HG02763 (cell line): ENCODE results near the gene CD96.
"Not testable (repeated sequence)": the region's sequence is repeated elsewhere in the genome, so short reads cannot be mapped to it uniquely, and the experiment has no call there.

Experiments used
- ATAC-seq: cut with Tn5 transposase; IDR thresholded peaks from one replicate; pipeline ENCODE4 v1.9.1; 2021; ENCODE audit warnings: mild to moderate bottlenecking, moderate library complexity; ENCODE audit not compliant: unreplicated experiment

The CD96 gene, protein sequence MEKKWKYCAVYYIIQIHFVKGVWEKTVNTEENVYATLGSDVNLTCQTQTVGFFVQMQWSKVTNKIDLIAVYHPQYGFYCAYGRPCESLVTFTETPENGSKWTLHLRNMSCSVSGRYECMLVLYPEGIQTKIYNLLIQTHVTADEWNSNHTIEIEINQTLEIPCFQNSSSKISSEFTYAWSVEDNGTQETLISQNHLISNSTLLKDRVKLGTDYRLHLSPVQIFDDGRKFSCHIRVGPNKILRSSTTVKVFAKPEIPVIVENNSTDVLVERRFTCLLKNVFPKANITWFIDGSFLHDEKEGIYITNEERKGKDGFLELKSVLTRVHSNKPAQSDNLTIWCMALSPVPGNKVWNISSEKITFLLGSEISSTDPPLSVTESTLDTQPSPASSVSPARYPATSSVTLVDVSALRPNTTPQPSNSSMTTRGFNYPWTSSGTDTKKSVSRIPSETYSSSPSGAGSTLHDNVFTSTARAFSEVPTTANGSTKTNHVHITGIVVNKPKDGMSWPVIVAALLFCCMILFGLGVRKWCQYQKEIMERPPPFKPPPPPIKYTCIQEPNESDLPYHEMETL

DNA sequence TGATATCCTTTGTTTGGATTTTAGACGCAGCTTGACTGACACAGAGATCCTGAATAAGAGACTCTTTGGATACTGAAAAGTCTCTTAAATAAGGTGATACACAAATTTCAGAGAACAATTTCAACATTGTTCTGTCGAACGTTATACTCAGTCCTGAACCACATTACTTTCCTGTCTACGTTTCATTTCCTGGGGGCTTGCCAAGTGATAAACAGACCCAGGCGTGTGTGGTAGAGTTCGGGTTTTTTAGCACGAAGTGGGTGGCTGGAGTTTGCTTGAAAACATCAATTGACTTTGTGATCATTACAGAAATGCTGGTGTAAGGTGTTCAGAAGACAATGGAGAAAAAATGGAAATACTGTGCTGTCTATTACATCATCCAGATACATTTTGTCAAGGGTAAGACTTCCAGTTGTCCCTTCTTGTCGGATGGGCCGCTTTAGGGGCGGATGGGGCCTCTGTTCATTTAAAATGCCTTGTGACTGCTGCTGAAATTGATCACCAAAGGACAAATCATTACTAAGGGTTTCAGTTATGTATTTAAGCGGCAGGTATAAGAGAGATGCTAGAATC, at the start of gene CD96:
TSS of gene CD96 (plus strand) at position 287 of the 573 bp plus-strand sequence. CDS start at position 339, 52 bp downstream.
- ATAC-seq, result peak; percentile 33

DNA sequence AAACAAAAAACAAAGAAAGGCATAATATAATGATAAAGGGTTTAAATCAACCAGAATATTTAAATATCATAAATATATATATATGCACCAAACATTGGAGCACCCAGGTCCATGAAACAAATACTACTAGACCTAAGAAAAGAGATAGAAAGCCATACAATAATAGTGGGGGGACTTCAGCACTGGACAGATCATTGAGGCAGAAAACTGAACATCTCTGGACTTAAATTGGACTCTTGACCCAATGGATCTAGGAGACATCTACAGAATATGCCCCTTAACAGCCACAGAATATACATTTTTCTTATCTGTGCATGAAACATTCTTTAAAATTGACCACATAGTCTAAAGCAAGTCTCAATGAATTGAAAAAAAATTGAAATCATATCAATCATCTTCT, 48.7 kb upstream of the CD96 start:
- no peak for ATAC-seq

DNA sequence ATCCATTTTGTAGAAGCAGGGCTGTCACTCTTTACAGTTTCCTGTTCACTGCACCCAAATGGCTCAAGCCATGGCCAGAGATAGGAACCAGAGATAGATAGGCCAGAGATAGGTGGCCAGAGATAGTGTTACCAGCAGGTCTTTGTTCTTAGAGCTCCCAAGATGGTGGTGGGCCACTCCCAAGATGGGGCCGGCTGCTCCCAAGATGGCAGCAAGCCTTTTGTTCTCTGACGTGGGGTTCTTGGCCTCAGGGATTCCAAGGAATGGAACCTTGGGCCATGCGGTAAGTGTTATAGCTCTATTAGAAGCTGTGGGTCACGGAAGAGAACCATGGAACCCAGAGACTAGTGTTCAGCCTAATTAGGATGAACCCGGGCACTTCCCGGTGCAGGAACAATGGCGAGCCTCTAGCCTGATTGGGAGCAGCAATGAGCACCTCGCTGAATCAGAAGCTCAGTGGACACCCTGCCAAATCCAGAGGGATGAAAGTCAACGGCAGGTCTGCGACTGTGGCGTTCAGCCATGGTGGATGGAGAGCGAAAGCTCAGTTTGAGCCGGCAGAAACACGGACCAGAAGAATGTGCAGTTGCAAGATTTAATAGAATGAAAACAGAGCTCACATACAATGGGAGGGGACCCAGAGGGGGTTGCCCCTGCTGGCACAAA, 45.0 kb upstream of the CD96 start:
- no peak for ATAC-seq

DNA sequence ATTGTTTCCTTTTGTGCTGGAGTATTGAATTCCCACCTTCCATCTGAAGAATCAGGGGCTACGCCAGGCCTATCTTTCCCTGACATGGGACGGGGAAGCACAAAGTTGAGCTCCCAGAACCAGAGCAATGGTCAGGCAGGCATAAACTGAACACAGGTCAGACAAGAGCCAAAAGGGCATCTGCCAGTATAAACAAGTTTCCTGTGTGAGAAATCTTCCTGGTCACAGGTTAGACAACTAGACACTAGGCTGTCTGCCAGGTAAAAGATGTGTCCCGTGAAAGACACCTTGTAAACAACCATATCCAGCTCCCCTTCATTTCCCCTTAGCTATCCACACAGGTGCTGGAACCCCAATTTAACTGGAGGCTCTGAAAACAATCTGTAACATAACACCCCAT, 44.0 kb upstream of the CD96 start:
- no peak for ATAC-seq

DNA sequence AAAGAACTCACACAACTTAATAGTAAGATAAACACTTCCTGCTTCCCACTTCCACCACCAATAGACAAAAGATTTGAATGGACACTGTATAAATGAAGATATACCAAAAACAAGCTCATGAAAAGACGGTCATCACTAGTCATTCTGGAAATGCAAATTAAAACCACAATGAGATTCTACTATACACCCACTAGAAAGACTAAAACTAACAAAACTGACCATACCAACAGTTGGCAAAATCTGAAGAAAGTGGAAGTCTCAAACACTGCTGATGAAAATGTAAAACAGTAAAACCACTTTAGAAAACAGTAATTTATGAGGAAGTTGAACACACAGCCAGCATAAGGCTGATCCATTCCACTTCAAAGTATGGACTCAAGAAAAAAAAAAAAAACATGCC, 35.6 kb upstream of the CD96 start:
- peak; percentile 80 for ATAC-seq

DNA sequence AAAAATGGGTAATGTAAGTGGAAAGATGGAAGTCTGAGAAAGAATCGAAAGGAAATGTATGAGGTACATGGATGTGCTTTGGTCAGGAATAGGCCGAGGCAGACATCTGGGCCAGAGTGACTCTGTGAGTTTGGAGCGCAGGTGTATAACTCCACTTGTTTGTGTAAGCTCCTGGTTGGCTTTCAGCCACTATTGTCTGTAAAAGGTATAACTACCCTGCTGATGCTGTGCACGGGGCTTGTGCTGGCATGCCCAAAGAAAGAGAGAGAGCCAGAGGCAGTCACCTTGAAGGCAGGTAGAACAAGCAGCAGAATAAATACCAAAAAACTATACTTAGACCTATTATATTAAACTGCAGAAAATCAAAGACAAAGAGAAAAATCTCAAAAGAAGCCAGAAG, 32.7 kb upstream of the CD96 start:
- ATAC-seq, result no peak

DNA sequence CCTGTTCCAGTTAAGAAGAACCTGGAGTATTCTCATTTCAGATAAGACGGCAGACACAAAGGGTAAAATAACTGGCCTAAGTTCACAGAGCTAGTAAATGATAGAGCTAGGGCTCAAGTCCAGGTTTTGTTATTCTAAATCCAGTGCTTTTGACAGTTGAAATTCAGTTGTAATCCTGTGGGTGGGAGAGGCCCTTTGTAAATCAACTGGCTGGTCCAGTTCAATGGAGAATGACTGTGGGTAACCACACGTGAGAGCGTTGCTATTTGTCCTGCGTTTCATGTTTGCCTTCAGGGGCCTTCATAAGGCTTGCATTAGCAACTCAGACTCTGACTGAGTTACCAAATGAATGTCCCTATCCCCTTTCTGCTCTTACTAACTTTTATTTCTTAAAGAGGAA, 24.2 kb upstream of the CD96 start:
- ATAC-seq, result no peak

DNA sequence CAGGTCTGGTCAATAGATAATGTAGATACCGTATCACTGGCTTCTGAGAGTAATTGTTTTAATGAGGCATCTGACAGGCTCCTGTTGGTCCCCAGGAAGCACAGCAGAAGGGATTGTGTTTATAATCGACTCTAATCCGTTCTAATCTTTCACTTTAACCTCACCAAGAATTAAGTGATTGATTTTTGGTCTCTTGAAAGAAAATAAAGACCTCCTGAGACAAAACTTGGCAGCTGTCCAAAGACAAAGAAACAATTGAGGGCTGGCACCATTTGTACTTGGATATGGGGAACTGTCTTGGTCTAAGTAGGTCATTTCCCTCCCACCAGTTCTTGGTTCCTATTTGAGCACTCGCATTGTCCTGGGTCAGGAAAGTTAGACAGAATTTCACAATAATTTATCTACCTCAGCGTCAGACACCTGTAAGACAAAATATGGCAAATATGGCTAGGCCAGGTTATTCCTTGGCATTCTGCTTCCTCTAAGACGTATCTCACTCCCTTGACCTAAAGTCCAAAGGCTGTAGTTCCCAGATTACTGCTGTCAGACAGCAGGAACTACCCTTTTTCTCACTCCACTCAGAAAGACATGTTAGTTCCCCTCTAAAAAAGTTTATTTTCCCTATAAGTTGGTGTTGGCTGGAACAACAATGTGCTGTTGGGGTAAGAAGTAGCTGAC, 22.7 kb upstream of the CD96 start:
- no peak for ATAC-seq

DNA sequence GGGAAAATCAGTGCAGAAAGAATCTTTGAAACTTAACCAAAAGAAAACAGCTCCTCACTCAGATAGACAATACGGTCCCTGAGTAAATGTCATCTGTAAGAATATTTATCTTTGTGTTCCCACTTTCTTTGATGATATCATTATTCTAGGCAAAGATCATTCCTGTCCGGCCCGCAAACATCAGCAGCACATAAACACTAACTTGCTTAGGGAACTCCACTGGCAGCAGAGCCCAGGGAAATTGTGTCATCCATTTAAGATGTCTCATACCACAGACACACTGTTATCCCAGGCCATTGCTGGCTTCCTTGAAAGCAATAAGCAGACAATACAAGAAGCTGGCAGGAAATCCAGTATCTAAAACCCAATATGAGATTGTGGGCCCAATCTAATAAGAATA, 20.1 kb upstream of the CD96 start:
- ATAC-seq, result no peak

DNA sequence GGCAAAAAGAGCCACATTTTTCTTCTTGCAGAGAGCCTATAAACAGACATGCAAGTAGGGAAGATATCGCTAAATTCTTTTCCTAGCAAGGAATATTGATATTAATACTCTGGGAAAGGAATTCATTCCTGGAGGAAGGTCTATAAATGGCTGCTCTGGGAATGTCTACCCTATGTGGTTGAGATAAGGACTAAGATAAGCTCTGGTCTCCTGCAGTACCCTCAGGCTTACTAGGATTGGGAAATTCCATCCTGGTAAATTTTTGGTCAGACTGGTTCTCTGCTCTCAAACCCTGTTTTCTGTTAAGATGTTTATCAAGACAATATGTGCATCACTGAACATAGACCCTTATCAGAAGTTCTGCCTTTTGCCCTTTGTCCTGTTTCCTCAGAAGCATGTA, 17.5 kb upstream of the CD96 start:
- not testable (repeated sequence) for ATAC-seq

DNA sequence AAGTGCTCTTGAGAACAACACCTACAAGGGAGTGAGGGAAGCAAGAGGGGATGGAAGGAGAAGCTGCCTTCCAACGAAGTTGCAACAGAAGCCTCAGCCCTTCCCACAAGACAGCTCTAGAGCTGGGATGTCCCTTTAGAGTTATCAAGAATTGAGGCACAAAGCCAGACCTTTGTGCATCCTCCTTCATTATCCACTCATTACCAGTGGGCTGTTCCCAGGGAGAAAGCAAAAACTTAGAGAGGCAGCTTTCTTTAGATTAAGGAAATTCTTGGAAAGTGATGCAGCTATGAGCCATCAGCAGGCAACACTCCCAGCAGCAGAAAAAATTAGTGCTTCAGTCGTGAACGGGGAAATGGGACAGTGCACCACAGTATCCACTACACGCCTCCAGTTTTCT, 10.6 kb upstream of the CD96 start:
- ATAC-seq, result no peak

DNA sequence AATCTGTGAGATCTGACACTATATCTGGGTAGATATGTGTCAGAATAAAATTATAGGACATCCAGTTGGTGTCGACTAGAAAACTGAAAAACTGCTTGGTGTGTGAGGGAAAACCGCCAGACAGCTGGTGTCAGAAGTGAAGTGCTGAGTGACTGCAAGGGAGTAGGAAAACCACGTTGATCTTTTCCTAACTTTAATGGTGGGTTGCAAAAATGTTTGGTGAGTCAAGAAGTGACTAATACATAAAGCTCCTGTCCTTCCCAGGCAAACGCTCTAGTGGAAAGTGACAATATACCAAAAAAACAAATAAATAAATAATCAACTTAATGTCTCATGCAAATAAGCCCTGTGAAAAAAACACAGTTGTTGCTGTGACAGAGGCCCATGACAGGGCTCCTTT, 7.3 kb upstream of the CD96 start:
- ATAC-seq, result no peak

DNA sequence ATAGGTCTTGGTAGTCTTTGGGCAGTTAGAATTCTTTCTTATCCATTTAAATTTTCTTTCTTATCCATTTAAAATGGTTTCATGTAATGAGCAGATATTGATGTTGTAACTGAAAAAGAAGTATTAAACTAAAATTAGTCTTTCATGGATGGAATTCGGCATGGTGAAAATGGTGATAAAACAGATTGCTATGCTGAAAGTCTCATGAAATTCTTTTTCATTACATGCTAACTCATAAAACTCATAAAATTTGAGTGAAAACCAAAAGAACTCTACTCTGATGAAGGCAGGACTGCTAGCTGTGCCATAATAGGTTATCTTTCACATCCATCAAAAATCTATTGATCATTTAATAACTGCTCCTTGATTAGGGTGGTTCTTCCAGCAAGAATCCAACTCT, 3.9 kb upstream of the CD96 start:
- ATAC-seq, result no peak

DNA sequence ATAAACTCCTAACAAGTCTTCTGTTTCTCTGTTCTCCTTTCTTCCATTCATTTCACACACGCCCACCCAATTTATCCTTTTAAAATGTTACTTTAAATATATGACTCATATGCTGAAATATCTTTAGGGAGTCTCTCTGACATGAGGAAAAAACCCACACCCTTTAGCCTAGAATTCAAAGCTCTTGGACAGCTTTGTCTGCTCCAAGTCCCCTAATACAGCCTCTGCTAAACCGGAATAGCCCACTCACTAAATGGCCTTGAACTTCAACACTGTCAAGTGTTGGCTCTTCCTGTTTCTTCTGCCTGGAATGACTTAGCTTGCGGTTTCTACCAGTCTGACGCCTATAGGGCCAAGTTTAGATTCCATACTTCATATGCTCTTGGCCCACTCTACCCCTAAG, 3.3 kb upstream of the CD96 start:
- peak; percentile 33 for ATAC-seq

DNA sequence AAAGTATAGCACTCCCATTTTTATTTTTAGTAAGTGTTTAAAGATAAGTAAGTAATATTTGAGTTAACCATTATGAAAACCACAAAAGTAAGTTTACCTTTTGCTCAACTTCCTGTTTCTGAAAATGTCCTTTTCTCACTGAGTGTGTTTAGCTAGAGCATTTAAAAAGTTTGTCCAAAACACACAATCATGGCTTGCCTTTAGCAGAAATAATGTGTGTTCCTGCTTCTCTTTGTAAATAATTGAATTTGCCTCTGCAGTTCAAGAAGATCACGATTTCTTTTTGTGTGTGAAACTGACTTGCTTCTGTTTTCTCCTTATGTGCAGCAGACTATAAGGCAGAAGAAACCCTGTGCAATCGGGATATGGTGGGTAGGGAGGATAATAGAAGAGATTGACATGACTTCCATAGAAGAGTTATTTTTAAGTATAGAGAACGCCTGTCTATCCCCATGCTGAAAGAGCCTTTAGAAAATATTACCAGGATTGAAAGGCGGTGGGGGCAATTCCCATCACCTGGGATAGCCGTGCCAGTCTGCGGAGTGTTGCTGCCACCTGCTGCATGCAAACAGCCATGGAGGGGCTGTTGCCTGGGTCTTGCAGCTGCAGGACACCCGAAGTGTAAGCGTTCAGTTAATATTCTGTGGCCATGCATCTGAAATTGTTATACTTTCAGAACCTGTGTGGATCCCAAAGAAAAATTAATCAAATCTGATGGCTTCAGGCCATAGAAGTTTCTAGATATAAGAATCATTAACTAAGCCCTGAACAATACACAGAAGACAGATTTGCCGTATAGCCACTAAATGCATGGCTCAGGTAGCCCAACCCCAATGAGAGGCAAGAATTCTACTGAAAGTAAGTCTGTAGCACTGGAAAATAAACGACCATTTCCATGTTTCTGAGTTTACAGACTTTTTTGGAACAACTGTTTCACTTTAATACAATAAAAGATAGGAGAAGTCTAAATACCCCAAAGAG, 2.4 kb upstream of the CD96 start:
- peak; percentile 65 for ATAC-seq

DNA sequence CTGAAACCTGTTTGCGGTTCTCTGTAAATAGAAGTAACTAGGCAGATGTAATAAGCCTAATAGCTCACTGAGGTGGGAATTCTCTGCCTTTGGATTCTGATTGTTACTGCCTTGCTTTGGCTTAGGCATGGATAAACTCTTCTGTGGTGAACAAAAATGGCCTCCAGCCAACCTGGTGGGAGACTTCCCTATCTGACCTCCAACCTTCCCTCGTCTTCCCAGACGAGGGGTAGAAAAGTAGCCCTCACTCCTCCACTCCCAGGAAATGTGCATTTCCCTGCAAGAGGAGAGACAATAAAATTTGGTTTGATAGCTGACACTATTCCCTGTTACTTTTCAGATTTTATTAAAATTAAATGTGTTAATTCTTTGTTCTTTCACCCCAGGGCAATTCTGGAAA, 606 bp upstream of the CD96 start:
- ATAC-seq, result no peak

DNA sequence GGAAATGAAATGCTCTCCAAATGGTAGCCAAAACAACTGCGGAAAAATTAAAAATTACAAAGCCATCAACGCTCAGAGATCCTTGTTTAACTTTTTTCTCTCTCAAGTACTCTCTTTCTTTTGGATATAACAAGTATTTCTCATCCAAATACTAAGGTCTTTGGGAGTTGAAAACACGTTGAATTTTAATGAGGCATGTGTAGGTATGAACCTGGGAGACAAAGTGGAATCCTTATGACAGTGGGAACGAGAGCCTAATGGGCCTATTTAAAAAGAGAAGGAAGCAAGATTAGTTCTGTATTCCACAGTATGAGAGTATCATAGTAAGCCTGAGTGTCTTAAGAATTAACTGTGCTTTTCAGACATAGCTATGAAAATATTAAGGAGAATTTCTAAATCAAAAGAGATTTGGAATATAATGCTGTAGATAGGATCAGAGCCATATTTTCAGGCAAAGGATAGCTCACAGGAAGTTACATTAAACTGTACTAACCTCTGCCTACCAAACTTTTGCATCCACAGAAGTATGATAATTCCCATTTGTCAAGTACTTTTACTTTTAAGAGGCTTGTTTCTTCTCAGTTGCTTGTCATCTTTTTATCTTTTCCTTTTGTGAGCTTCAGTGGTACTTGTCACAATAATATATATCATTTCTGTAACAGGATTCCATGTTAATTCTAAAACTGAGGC, 759 bp downstream of the CD96 start:
- ATAC-seq, result no peak

DNA sequence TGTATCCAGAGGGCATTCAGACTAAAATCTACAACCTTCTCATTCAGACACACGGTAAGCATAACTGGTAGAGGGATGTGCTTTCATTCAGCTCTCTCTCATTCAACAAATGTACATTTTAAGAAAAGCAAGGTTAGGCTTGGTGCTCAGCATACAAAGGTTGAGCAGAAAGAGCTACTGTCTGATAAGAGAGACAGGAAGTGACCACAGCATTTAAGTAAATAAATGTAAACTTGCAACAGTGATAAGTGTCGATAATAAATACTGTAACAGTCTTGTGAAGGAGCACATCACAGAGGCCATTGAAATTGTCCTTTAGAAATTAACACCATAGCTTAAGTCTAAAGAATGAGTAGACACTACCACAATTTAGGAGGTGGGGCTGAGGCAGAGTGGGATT, 3.4 kb downstream of the CD96 start:
- ATAC-seq, result no peak

DNA sequence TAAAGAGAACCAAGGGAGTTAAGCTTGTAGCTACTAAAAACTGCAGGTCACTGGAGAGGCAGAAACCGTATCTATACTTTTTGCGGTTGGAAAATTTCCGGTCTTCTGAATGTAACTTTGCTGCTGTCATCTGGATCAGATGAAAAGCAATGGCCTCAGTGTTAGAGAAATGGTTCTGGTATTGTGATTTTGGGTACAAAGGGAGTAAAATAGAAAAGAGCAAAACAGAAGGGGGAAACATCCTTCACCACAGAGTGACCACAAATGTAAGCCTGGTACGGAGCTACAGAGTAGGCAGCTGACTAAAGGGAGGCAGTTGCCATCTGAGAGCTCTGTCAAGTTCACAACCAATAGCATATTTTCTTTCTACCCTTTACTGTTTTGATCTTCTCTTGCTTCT, 5.6 kb downstream of the CD96 start:
- peak; percentile 85 for ATAC-seq

DNA sequence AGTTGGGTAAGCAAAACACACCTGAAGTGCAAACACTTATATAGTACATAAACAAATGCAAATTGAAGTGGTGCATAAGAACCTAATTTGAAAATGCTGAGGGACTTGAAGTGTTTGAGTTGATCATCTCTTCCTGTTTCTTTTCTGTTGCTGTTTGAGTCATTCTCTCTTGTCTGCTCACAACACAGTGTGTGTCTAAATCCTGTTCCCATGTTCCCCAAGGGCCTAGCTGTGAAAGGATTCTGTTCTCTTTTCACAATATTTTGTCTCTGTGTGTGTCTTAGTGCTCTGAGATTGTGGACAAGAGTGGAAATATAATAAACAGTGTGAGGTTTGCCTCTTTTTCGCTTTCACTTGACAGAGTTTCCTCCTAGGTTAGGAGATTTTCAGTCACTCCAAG, 6.1 kb downstream of the CD96 start:
- ATAC-seq, result peak; percentile 49
